Measurements from ENCODE around the gene IL17REL. TPM values are rescaled to one million over a fixed set of nuclear protein-coding genes. Genes with fewer than 3 reads are reported as not detected.
A peak's percentile ranks its signal among the peaks of the same experiment; 100 is the strongest.

Gene IL17REL
- not detected for polyA plus RNA-seq (2013, experiment 1 of 2)
- polyA plus RNA-seq (2013, experiment 2 of 2): not detected

DNA sequence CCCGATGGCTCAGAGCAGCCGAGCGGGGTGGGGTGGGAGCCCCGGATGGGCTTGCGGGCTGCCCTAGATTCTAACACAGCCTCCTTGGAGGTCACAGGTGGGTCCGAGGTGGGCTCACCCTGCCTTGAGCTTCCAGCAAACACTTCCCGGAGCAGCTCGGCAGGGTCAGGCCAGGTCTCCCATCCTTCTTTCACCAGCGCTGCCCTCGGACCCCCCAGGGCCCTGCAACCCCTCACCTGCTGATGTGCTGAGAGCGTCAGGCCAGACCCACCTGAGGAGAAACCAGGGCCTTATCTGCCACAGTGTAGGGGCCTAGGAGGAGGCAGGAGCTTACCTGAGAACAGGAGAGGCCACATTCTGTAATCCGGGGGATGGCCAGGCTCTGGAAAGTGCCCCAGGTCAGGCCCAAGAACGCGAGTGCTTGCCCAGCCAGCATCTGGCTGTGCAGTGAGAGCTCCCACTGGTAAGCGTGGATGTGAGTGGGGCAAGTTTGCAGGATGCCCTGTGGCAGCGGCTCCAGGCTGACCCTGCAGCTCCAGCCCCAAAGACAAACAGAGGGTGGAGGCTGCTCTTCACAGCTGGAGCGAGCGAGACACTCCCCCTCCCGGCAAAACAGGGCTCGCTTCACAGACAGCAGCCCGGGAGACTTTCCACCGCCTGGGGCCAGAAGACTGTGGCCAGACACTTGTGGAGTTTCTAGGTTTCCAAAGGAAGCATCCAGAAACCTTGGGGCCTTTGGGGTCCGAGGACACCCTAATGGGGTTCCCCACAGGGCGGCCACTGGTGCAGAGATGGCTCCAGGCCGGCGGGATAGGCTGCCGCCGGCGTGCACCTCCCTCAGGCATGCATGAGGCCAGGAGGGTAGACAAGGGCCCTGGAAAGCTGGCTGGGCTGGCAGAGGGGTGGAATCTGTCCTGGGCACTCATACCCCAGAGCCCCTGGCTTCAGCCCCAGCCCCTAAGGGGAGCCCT is at the start of gene IL17REL:
IL17REL (minus strand) TSS at position 555 of the 971 bp plus-strand sequence; CDS start at position 436, 119 bp downstream.
- Histone ChIP-seq H3K36me3 (ENCODE audit: control insufficient read depth, insufficient read depth, low read length) (no peaks in the 10 kb centered on the region), H3K27ac (ENCODE audit: low read depth, low read length, severe bottlenecking) (no peak within 1 kb of the TSS), H3K4me1 (ENCODE audit: control insufficient read depth, insufficient read depth, low read length, poor library complexity, severe bottlenecking) (peaks cover 9% of the 10 kb centered on the region), H3K9me3 (ENCODE audit: control insufficient read depth, low read length) (no peaks in the 10 kb centered on the region), H3K4me3 (ENCODE audit: extremely low read depth, insufficient read depth, low read length, poor library complexity, severe bottlenecking) (no peak within 1 kb of the TSS)
- 53 to 57% methylated on average over 25 of the region's 29 CpGs for WGBS, 2 experiments (ENCODE audit: insufficient coverage in 2 of 2)

DNA sequence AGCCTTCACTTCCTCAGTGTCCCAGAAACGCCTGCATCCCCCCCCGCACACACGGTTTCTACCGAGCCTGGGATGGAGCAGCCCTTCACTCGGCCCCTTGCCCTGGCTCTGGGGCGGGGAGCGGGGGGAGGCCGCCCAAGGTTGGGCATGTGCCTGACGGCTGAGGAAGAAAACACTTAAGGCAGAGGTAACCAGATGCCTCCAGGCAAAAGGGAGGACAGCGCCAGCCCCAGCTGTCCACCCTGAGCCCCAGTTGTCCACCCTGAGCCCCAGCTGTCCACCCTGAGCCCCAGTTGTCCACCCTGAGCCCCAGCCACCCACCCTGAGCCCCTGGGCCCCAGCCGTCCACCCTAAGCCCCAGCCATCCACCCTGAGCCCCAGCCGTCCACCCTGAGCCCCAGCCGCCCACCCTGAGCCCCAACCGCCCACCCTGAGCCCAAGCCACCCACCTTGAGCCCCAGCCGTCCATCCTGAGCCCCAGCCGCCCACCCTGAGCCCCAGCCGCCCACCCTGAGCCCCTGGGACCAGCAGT is 49.3 kb upstream of the IL17REL start:
- H3K36me3 ChIP-seq (ENCODE audit: control insufficient read depth, insufficient read depth, low read length): no peaks in the 10 kb centered on the region
- H3K4me3 ChIP-seq (ENCODE audit: extremely low read depth, insufficient read depth, low read length, poor library complexity, severe bottlenecking): no peak overlapping the region
- H3K4me1 ChIP-seq (ENCODE audit: control insufficient read depth, insufficient read depth, low read length, poor library complexity, severe bottlenecking): peaks cover 6% of the 10 kb centered on the region
- H3K9me3 ChIP-seq (ENCODE audit: control insufficient read depth, low read length): no peaks in the 10 kb centered on the region
- WGBS, 2 experiments (ENCODE audit: insufficient coverage in 2 of 2): 88 to 91% methylated on average over 9 to 14 of the region's 17 CpGs
- H3K27ac ChIP-seq (ENCODE audit: low read depth, low read length, severe bottlenecking): no peak overlapping the region

DNA sequence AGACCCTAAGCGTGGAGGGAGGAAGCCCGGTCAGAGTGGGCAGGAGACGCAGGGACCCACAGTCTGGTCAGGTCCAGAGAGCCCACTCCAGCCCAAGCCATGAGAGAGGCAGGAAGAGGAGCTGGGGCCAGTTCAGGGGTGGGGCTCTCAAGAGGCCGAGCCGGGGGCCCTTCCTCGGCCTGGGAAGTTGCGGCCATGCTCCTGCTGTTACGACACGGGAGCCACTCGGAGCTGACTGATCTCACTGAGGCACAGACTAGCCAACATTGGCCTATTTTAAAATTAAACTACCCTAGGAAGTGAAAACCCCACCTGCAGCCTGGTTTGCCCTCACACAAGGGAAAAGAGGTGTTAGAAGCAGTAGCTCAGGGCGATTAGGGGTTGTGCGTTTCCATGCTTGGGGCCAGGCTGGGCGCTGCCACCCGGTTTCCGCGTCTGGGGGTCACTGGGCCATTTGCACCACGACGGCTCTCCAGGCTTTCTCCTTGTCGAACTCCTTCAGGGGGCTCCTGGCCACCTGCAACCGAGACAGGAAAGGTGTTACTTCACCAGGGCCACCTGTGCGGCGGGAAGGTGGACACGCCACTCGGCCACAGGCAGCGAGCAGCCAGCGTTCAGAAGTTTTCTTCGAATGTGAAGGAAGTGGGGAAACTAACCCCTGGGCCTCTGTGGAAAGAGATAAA is 48.7 kb upstream of the IL17REL start:
- Histone ChIP-seq H3K36me3 (ENCODE audit: control insufficient read depth, insufficient read depth, low read length) (no peaks in the 10 kb centered on the region), H3K27ac (ENCODE audit: low read depth, low read length, severe bottlenecking) (no peak overlapping the region), H3K4me3 (ENCODE audit: extremely low read depth, insufficient read depth, low read length, poor library complexity, severe bottlenecking) (no peak overlapping the region), H3K9me3 (ENCODE audit: control insufficient read depth, low read length) (no peaks in the 10 kb centered on the region), H3K4me1 (ENCODE audit: control insufficient read depth, insufficient read depth, low read length, poor library complexity, severe bottlenecking) (peaks cover 6% of the 10 kb centered on the region)
- WGBS, 2 experiments (ENCODE audit: insufficient coverage in 2 of 2): 93 to 95% methylated on average over 27 of the region's 27 CpGs

DNA sequence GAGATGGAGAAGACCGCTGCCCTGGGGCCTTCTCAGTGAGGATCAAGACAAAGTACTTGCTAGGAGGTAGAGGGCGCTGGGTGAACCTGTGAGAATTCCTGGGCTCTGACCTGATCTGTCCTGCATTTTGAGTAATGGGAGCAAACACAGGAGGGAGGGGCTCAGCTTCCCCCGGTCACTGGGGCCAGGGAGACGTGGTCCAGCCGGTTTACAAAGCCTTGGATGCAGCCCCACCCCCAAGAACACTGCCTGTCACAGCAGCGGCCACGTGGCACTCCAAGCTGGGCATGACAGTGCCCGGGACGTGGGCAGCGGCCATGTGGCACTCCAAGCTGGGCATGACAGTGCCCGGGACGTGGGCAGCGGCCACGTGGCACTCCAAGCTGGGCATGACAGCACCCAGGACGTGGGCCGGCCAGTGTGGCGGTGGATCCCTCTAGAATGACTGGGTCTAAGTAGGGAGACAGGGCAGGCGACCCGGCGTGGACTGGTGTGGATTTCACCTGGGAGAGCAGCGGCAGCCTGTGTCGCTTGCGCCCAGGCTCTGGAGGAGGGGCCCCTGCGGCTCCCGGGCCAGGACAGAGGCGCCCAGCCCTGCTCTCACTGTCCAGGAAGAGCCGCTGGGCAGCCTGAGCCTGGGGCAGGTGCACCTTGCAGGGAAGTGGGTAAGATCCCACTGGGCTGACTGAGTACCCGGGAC is 48.0 kb upstream of the IL17REL start:
- no peak overlapping the region for H3K4me3 ChIP-seq (ENCODE audit: extremely low read depth, insufficient read depth, low read length, poor library complexity, severe bottlenecking)
- H3K36me3 ChIP-seq (ENCODE audit: control insufficient read depth, insufficient read depth, low read length): no peaks in the 10 kb centered on the region
- peaks cover 6% of the 10 kb centered on the region for H3K4me1 ChIP-seq (ENCODE audit: control insufficient read depth, insufficient read depth, low read length, poor library complexity, severe bottlenecking)
- no peak overlapping the region for H3K27ac ChIP-seq (ENCODE audit: low read depth, low read length, severe bottlenecking)
- WGBS, 2 experiments (ENCODE audit: insufficient coverage in 2 of 2): 89 to 90% methylated on average over 24 to 28 of the region's 28 CpGs
- no peaks in the 10 kb centered on the region for H3K9me3 ChIP-seq (ENCODE audit: control insufficient read depth, low read length)

DNA sequence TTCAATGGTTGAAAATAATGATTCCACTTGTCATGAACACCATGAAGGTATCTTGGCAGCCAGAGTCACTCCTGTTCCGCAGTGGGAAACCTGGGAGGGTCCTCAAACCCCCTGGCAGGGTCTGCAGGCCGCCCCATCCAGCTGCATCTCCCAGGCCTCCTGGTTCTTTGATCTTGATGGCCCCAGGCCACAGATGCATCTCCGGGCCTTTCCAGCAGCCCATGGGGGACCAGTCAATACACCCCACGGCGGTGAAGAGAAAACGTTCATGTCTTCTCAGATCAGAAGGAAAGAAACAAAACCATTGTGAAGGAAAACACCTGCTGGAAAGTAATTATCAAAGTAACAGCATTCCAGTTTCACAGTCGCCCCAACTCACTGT is 47.3 kb upstream of the IL17REL start:
- WGBS, 2 experiments (ENCODE audit: insufficient coverage in 2 of 2): 84% methylated on average over 5 to 7 of the region's 7 CpGs
- Histone ChIP-seq H3K36me3 (ENCODE audit: control insufficient read depth, insufficient read depth, low read length) (no peaks in the 10 kb centered on the region), H3K27ac (ENCODE audit: low read depth, low read length, severe bottlenecking) (no peak overlapping the region)

DNA sequence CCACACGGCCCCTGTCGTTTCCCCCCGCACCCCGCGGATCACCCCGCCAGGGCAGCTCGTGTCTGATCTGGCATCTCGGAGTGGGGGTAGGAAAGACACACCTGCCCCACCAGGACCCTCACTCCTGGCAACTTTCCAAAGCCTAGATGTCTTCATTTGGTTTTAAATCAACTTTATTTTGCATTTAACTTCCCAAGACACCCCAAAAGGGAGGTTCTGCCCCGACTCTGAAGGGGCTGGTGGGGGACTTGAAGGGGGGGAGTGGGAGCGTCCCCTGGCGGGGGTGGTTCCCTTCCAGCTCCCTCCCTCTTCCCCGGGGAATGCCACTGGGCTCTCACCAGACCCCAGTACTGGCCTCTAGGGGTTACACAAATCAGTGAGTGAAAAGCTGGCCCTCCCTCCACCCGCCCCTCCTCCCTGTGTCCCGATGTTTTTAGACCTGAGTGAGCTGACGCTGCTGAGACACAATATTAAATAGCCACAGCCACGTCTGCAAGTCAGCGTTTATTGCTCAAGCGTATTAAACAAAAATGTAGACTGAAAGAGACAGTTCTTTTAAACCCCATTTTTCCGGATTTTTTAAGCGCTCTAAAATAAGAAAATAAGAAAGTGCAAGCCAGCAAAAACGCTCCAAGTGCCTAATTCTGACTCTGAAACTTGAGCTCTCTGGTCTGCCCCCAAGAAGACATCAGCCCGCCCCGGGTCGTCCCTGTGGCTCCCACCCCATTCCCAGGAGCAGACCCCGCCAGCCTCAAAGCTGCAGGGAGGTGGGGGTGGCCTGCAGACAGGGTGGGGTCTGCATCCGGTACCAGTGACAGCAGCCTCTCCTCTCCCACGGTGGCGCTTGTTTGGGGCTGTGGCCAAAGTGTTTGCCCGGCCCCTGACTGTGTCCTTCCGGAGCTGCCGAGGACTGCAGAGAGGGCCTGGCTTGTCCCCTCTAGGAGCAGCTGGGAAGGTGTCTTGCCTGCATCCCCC is 46.6 kb upstream of the IL17REL start:
- no peaks in the 10 kb centered on the region for H3K36me3 ChIP-seq (ENCODE audit: control insufficient read depth, insufficient read depth, low read length)
- peaks cover 6% of the 10 kb centered on the region for H3K4me1 ChIP-seq (ENCODE audit: control insufficient read depth, insufficient read depth, low read length, poor library complexity, severe bottlenecking)
- WGBS, 2 experiments (ENCODE audit: insufficient coverage in 2 of 2): 6 to 8% methylated on average over 18 to 24 of the region's 31 CpGs
- no peak overlapping the region for H3K27ac ChIP-seq (ENCODE audit: low read depth, low read length, severe bottlenecking)
- H3K4me3 ChIP-seq (ENCODE audit: extremely low read depth, insufficient read depth, low read length, poor library complexity, severe bottlenecking): peak overlapping the region; percentile 22
- no peaks in the 10 kb centered on the region for H3K9me3 ChIP-seq (ENCODE audit: control insufficient read depth, low read length)

More for the DNA sequence above, 47.3 kb upstream of the IL17REL start:
- Histone ChIP-seq H3K4me3 (ENCODE audit: extremely low read depth, insufficient read depth, low read length, poor library complexity, severe bottlenecking) (no peak overlapping the region), H3K9me3 (ENCODE audit: control insufficient read depth, low read length) (no peaks in the 10 kb centered on the region), H3K4me1 (ENCODE audit: control insufficient read depth, insufficient read depth, low read length, poor library complexity, severe bottlenecking) (peaks cover 6% of the 10 kb centered on the region)

DNA sequence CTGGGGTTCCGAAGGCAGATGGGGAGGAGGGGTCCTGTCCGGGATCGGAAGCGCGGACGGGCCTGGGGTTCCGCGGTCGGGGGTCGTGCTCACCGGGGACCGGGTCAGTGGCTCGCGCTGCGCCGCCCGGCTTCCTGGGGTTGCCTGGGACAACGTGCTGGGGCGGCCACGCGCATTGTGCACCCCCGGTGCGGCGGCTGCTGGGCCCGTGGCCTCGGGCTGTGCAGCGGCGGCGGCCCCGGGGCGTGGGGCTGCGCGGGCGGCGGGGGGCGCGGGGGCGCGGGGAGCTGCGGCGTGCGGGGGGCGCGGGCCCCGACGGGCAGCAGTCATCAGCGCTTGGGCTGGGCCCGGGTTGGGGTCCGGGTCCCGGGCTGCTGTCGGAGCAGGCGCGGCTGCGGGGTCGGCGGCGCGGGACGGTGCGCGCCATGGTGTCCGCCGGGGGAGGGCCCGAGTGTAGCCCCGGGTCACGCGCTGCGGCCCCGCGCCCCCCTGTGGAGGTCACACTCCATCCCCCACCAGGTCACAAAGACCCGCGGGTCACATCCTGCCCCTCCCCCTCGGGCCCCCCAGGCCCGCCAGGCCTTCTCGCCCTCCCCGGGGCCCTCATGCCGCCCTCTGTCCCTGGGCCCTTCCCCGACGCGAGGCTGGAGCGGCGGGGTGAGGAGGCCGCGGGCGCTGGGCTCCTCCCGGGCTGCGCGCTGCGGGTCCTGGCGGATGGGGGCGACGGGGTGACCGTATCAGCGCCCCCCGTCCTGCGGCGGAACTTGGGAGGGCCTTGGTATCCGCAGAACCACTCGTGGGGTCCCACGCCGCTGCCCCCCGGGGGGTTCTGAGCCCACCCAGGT is 45.7 kb upstream of the IL17REL start, which contains the start of gene TTLL8:
TTLL8 (minus strand) TSS at position 238 of the 845 bp plus-strand sequence.
- no peak within 1 kb of the TSS for H3K27ac ChIP-seq (ENCODE audit: low read depth, low read length, severe bottlenecking)
- H3K36me3 ChIP-seq (ENCODE audit: control insufficient read depth, insufficient read depth, low read length): no peaks in the 10 kb centered on the region
- H3K4me1 ChIP-seq (ENCODE audit: control insufficient read depth, insufficient read depth, low read length, poor library complexity, severe bottlenecking): peaks cover 6% of the 10 kb centered on the region
- 15 to 16% methylated on average over 66 to 78 of the region's 102 CpGs for WGBS, 2 experiments (ENCODE audit: insufficient coverage in 2 of 2)
- no peaks in the 10 kb centered on the region for H3K9me3 ChIP-seq (ENCODE audit: control insufficient read depth, low read length)
- peak within 1 kb of the TSS; percentile 22 for H3K4me3 ChIP-seq (ENCODE audit: extremely low read depth, insufficient read depth, low read length, poor library complexity, severe bottlenecking)

DNA sequence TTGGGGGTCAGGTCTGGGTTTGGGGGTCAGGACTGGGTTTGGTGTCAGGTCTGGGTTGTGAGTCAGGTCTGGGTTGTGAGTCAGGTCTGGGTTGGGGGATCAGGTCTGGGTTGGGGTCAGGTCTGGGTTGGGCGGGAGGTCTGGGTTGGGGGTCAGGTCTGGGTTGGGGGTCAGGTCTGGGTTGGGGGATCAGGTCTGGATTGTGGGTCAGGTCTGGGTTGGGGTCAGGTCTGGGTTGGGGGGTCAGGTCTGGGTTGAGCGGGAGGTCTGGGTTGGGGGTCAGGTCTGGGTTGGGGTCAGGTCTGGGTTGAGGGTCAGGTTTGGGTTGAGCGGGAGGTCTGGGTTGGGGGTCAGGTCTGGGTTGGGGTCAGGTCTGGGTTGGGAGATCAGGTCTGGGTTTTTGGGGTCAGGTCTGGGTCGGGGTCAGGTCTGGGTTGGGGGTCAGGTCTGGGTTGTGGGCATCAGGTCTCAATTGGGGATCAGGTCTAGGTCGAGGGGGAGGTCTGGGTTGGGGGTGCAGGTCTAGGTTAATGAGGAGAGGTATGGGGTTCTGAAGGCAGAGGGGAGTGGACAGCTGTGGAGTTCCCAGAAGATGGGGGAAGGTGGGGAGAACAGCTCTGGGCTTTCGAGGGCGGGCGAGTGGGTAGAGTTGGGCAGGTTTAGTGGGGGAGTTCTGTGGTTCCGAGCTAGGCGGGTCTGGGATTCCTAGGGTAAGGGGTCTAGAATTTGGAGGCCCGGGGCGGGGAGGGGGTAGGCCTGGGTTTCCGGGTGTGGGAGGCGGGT is 44.9 kb upstream of the IL17REL start:
- 71 to 87% methylated on average over 8 to 13 of the region's 14 CpGs for WGBS, 2 experiments (ENCODE audit: insufficient coverage in 2 of 2)
- Histone ChIP-seq H3K27ac (ENCODE audit: low read depth, low read length, severe bottlenecking) (no peak overlapping the region), H3K4me3 (ENCODE audit: extremely low read depth, insufficient read depth, low read length, poor library complexity, severe bottlenecking) (no peak overlapping the region), H3K36me3 (ENCODE audit: control insufficient read depth, insufficient read depth, low read length) (no peaks in the 10 kb centered on the region), H3K9me3 (ENCODE audit: control insufficient read depth, low read length) (peaks cover 4% of the 10 kb centered on the region), H3K4me1 (ENCODE audit: control insufficient read depth, insufficient read depth, low read length, poor library complexity, severe bottlenecking) (peaks cover 6% of the 10 kb centered on the region)

All from mesodermal cell (in vitro differentiated cells).